ENCODE measurements around the gene ANGPTL3. TPM values are rescaled to one million over a fixed set of nuclear protein-coding genes. Genes with fewer than 3 reads are reported as not detected.

ANGPTL3 gene
- total RNA-seq, 2 donors from 2014 or later, result not detected

Other genes starting within 250 kb of the ANGPTL3 start
- gene USP1, start 160.5 kb upstream of the ANGPTL3 start, total RNA-seq, result 10 to 100 TPM; 44.7 to 62.1 TPM
- 10 to 100 TPM; 18.8 to 22.0 TPM for gene DOCK7, start 90.9 kb downstream of the ANGPTL3 start, total RNA-seq
- 10 to 100 TPM; 15.0 to 16.0 TPM for gene ATG4C, start 186.6 kb downstream of the ANGPTL3 start, total RNA-seq

Data from activated T-helper 17 cell treated with anti-CD3 and anti-CD28 coated beads, Interleukin-2, amount 50 U/mL, for 72 hours (primary cell).